GM21360 (cell line): ENCODE data around the gene ADAMTSL3.

Source experiments
- ATAC-seq: cut with Tn5 transposase; IDR thresholded peaks from one replicate; pipeline ENCODE4 v1.9.1; 2021; ENCODE audit warnings: mild to moderate bottlenecking, moderate library complexity; ENCODE audit not compliant: unreplicated experiment

ADAMTSL3 gene, protein sequence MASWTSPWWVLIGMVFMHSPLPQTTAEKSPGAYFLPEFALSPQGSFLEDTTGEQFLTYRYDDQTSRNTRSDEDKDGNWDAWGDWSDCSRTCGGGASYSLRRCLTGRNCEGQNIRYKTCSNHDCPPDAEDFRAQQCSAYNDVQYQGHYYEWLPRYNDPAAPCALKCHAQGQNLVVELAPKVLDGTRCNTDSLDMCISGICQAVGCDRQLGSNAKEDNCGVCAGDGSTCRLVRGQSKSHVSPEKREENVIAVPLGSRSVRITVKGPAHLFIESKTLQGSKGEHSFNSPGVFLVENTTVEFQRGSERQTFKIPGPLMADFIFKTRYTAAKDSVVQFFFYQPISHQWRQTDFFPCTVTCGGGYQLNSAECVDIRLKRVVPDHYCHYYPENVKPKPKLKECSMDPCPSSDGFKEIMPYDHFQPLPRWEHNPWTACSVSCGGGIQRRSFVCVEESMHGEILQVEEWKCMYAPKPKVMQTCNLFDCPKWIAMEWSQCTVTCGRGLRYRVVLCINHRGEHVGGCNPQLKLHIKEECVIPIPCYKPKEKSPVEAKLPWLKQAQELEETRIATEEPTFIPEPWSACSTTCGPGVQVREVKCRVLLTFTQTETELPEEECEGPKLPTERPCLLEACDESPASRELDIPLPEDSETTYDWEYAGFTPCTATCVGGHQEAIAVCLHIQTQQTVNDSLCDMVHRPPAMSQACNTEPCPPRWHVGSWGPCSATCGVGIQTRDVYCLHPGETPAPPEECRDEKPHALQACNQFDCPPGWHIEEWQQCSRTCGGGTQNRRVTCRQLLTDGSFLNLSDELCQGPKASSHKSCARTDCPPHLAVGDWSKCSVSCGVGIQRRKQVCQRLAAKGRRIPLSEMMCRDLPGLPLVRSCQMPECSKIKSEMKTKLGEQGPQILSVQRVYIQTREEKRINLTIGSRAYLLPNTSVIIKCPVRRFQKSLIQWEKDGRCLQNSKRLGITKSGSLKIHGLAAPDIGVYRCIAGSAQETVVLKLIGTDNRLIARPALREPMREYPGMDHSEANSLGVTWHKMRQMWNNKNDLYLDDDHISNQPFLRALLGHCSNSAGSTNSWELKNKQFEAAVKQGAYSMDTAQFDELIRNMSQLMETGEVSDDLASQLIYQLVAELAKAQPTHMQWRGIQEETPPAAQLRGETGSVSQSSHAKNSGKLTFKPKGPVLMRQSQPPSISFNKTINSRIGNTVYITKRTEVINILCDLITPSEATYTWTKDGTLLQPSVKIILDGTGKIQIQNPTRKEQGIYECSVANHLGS (N-terminal part only)

DNA sequence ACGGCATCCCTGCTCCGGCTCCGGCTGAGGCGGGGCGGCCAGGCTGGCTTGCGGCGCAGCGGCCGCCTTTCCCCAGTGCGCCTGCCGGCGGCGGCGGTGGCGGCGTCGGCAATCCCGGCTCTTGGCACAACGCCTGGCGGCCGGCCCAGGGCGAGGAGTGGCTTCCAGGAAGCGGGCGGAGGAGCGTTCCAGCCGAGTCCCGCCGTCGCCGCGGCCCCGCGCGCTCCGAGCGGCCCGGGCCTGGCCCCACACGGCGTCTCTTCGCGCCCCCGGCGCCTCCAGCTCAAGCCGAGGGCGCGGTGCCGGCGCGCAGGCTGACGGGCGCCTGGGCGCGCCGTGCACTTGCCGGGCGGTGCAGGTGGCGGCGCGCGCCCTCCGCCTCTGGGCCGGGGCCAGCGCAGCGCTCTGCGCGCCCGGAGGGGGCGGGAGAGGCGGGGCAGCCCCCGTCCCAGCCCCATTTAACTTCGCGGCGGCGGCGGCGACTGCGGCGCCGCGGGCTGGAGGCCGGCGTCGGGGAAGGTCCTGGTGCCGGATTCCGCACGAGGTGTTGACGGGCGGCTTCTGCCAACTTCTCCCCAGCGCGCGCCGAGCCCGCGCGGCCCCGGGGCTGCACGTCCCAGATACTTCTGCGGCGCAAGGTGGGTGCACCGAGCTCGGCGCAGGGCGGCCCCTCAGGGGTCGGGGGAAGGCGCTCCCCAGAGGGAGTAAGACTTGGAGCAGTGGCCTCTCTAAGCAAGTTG, at the start of gene ADAMTSL3:
ADAMTSL3 (plus strand) TSS at position 485 of the 740 bp plus-strand sequence. CDS start 1,639 bp downstream, outside the sequence.
- ATAC-seq = no peak

- ATAC-seq = no peak
Observed at GRCh38 chr15:83604549-83604948, 49.4 kb upstream of the ADAMTSL3 start.

DNA sequence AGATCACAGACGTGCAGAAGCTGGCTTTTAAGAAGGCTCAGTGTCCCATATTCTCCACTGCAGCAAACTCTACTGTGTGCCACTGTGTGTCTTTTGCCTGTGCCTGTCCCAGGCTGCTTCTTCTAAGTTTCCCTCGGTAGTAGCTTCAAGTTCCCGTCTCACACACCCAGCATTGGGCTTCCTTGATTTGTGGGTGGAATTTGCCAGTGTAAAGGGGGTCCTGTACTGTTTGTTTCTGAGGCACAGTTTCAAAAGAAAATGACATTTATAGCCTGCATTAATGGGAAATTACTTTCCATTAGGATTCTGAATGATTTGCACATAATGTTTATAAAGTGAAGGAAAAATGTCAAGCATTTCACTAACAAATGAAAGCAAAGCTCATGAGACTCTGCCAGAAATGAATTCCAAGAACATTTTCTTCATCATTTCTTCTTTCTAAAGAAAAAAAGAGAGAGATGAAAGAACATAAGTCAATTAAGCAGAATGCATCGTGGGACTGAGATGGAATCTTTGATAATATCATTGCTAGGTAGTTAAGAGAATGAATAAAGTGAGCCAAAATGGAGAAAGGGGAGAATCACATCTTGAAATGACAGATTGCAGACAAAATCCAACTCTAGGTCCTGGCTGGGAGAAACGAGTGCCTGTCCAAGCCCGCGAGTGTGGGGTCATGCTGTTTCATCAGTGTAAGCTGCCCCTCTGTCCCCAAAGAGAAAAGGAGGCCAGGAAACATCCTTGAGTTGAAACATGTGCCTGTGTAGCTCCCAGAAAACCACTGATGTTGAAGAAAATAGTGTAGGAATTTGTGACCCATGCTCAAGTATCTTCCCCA, 48.6 kb upstream of the ADAMTSL3 start:
- ATAC-seq = no peak

- ATAC-seq = no peak
Observed at GRCh38 chr15:83610132-83610531, 43.8 kb upstream of the ADAMTSL3 start.

DNA sequence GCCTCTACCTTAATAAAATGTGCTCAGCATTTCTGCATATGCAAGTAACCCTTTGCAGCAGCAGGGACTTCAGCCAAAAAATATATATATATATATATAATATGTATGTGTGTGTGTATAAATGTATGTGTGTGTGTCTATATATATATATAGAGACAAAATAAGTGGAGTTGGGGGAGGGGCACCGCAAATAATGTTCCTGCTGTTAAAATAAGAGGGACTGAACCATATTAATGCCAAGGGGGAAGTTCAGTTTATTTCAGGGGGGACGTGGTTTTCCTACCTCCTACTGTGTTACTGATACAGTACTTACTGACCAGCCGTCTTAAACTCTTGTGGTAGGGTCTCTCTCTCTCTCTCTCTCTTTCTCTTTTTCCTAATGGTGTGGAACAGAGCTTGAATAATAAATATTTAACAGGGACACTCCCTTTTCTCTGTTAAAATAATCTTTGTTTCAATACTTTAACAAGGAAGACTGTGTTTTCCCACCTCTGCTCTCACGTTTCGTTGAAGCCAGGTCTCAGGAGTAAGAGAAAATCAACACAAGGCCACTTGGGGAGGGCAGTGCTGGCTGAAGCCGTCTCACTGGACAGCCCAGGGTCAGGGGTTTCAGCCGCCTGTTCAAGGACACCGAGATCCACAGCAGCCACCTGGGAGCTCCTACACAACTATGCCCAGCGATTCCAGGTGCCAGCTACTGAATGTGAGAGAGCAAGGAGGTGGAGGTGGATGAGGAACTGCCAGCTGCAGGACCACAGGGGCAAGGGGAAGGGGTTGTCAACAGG, 42.8 kb upstream of the ADAMTSL3 start:
- ATAC-seq = no peak

GRCh38 chr15:83612226-83612625, 41.7 kb upstream of the ADAMTSL3 start:
- ATAC-seq = no peak

GRCh38 chr15:83612898-83613635, 40.9 kb upstream of the ADAMTSL3 start:
- ATAC-seq = no peak

GRCh38 chr15:83613714-83614113, 40.2 kb upstream of the ADAMTSL3 start:
- no peak for ATAC-seq

DNA sequence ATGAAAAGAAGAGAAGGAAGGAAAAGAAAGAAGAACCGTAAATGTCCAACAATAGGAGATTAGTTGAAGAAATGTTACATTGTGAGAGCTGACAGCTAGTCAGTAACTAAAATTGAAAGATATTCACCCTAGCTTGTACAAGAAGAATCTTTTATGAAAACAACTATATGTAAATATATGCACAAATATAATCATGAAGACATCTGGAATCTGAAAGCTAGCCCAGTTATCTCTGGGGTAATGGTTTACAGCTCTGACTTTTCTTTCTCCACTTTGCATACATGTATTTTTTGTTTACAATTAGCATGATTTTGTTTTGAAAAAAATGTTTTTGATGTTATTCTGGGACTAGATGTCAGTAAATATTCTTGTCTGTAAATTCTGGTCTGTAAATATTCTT, 37.1 kb upstream of the ADAMTSL3 start:
- no peak for ATAC-seq

DNA sequence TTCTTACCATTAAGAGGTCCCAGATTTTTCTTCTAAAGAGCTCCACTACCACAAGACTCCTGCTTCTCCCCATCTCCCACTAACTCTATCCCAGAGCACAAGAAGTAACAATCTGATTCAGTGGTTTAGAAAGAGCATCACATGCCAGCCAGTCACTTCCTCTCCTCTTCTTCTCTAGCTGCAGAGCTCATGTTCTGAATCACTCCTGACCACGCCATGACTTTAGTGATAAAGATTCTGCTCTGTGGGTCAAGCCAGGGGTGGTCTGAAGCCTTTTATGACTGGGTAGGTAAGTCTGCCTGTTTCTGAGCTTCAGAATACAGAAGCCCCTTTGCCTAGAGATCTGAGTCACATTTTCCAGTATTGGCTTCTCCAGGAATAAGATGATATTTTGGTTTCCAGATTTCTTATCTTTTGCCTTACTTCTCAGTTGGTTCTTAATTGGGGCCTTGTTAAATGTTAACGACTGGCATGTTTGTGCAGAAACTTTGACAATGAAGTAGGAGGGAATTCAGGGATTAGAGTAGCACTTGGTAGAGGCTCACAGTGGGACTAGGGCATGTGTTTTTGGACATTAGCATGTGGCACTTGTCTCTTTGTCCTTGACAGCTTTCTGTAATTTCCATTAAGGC, 27.6 kb upstream of the ADAMTSL3 start:
- ATAC-seq = no peak

DNA sequence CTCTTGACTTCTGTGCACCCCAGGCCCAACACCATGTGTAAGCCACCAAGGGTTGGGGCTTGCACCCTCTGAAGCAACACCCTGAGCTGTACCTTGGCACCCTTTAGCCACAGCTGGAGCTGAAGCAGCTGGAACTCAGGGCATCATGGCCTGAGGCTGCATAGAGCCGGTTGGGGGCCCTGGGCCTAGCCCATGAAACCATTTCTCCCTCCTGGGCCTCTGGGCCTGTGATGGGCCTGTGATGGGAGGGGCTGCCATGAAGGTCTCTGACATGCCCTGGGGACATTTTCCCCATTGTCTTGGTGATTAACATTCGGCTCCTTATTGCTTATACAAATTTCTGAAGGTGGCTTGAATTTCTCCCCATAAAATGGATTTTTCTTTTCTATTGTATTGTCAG, 22.4 kb upstream of the ADAMTSL3 start:
- ATAC-seq = no peak

GRCh38 chr15:83643201-83643600, 10.7 kb upstream of the ADAMTSL3 start:
- no peak for ATAC-seq

GRCh38 chr15:83644439-83644838, 9.5 kb upstream of the ADAMTSL3 start:
- ATAC-seq = no peak

- no peak for ATAC-seq
Observed at GRCh38 chr15:83650831-83651230, 3.1 kb upstream of the ADAMTSL3 start.

- ATAC-seq = no peak
Observed at GRCh38 chr15:83651541-83651940, 2.4 kb upstream of the ADAMTSL3 start.

DNA sequence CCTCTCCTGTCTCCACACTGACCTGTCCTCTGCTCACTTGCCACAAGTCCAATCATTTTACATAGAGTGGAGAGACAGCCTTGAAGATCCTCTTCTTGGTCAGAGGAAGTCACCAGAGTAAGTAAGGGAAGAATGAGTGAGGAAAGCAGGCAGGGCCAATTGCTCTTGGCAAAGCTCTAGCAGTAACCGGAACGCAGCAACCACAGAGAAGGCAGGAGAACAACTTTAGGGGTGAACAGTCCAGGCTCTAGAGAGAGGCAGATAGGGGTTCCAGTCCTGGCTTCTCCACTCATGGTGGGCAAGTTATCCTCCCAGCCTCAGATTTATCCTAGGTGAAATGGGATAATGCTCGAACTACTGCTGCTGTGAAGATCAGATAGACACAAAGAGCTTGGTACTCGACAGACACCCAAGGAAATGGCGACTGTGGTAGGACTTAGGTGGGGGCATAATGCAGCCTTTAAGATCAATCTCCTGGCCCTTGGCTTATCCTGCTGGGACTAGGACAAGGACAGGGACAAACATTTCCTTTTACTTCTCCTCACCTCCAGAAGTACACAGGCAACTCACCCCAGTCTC, 1.2 kb upstream of the ADAMTSL3 start:
- ATAC-seq = no peak

DNA sequence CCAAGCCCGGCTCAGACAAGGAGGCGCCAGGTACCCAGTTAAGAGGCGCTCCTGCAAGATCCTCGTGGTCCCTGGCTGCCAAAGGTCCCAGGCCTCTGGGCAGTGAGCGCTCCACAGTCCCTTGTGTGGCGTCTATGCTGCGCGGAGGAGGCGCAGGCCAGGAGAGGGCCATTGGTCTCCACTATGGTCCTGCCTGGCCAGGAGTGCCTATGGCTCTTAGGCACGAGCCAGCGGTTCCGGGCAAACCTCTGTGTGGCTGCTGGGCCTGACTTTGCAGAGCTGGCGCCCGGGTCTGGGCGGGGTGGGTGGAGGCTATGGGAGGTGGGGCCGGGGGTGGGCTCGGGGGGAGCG, 660 bp upstream of the ADAMTSL3 start:
- ATAC-seq = no peak
